Measurements from ENCODE around the gene THOP1.

GRCh38 chr19:2811735-2812413, 26.6 kb downstream of the THOP1 start:
- TF ChIP-seq, protein P1, sequence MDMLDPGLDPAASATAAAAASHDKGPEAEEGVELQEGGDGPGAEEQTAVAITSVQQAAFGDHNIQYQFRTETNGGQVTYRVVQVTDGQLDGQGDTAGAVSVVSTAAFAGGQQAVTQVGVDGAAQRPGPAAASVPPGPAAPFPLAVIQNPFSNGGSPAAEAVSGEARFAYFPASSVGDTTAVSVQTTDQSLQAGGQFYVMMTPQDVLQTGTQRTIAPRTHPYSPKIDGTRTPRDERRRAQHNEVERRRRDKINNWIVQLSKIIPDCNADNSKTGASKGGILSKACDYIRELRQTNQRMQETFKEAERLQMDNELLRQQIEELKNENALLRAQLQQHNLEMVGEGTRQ (IDR thresholded peaks at IDR 0.05) = no peak
- TF ChIP-seq CTCF (IDR thresholded peaks at IDR 0.05) (no peak), NFE2L2 (conservative IDR thresholded peaks at IDR 0.05; ENCODE audit: low read length) (no peak), MAX (IDR thresholded peaks at IDR 0.05) (no peak), RAD21 (conservative IDR thresholded peaks at IDR 0.05 in 1 of 2, IDR thresholded peaks at IDR 0.05 in 1 of 2) (no peak), MAZ (IDR thresholded peaks at IDR 0.05; ENCODE audit: borderline replicate concordance, low read depth, low read length) (no peak), RFX5 (IDR thresholded peaks at IDR 0.05) (no peak), MAFK (IDR thresholded peaks at IDR 0.05; ENCODE audit: partially characterized antibody) (no peak), HMGXB4 (CRISPR knock-in tag; IDR thresholded peaks at IDR 0.05; ENCODE audit: borderline replicate concordance) (no peak), RARB (CRISPR knock-in tag; IDR thresholded peaks at IDR 0.05) (no peak), EP300 (IDR thresholded peaks at IDR 0.05) (no peak)

Data from A549 (cell line).